Breast epithelium (tissue), 3 donors: ENCODE data around the gene KIR3DL3.
"Not testable (repeated sequence)": the region's sequence is repeated elsewhere in the genome, so short reads cannot be mapped to it uniquely, and the experiment has no call there.

Experiments used
- POLR2A ChIP-seq: fragments of 450-650 bp; IDR thresholded peaks from one replicate; pipeline ENCODE4 v1.6.1; 2016; ENCODE audit warnings: antibody characterized with exemption, mild to moderate bottlenecking, moderate library complexity
- POLR2AphosphoS5 ChIP-seq, 3 donors: sonication (generic); formaldehyde crosslinking; IDR thresholded peaks; one replicate each; pipeline ENCODE4 v1.6.1; 2017; ENCODE audit warnings: antibody characterized with exemption in 3 of 3
- TF ChIP-seq, protein P1 (sequence below), 3 donors: fragments of 450-650 bp; IDR thresholded peaks; one replicate each; pipeline ENCODE4 v1.5.1; 2016 to 2017; ENCODE audit warnings: antibody characterized with exemption in 3 of 3, mild to moderate bottlenecking in 3 of 3, moderate library complexity in 3 of 3

DNA sequence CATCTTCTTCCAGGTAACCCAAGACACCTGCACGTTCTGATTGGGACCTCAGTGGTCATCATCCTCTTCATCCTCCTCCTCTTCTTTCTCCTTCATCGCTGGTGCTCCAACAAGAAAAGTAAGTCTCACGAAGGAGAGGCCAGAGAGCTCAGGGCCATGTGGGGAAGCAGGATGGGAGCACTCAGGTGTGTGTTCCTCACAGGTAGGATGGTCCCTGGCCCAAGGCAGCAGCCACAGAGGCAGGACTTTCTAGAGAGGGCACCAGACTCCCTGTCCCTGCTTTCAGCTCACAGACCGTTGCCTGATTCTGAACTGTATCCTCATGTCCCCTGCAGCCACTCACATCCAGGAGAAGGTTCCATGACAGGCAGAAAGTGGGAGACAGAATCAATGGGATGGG is 42.2 kb downstream of the KIR3DL3 start:
- TF ChIP-seq, protein P1, sequence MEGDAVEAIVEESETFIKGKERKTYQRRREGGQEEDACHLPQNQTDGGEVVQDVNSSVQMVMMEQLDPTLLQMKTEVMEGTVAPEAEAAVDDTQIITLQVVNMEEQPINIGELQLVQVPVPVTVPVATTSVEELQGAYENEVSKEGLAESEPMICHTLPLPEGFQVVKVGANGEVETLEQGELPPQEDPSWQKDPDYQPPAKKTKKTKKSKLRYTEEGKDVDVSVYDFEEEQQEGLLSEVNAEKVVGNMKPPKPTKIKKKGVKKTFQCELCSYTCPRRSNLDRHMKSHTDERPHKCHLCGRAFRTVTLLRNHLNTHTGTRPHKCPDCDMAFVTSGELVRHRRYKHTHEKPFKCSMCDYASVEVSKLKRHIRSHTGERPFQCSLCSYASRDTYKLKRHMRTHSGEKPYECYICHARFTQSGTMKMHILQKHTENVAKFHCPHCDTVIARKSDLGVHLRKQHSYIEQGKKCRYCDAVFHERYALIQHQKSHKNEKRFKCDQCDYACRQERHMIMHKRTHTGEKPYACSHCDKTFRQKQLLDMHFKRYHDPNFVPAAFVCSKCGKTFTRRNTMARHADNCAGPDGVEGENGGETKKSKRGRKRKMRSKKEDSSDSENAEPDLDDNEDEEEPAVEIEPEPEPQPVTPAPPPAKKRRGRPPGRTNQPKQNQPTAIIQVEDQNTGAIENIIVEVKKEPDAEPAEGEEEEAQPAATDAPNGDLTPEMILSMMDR (IDR thresholded peaks at IDR 0.05) = not testable (repeated sequence)
- not testable (repeated sequence) for TF ChIP-seq POLR2A; POLR2AphosphoS5 (IDR thresholded peaks at IDR 0.05)
